ENCODE measurements around the gene ATG10. TPM values are rescaled to one million over a fixed set of nuclear protein-coding genes. Genes with fewer than 3 reads are reported as not detected.

The ATG10 gene
- total and polyA plus RNA-seq, 2 of the 8 experiments (the other 6 are each of a cell fraction or from before 2014, with no cell fraction given) = 3.7 to 8.8 TPM

GRCh38 chr5:82023644-82024043, 51.8 kb downstream of the ATG10 start:
- Histone ChIP-seq H3K79me1 (ENCODE audit: low read depth, low read length) (no peaks in the 10 kb centered on the region), H4K8ac (ENCODE audit: extremely low read depth, insufficient read depth, low read length) (no peak overlapping the region), H3K18ac (ENCODE audit: extremely low read depth, low read length) (no peak overlapping the region), H3K27ac (ENCODE audit: low read depth, low read length) (no peak overlapping the region), H3K56ac (replicated peaks; ENCODE audit: insufficient read length, low read depth, low read length) (no peak overlapping the region), H3K23ac (ENCODE audit: insufficient read length) (no peak overlapping the region), H2BK20ac (ENCODE audit: low read length) (no peak overlapping the region), H4K91ac (replicated peaks; ENCODE audit: insufficient read length, low read length) (no peak overlapping the region), H3K9me3 (ENCODE audit: insufficient read depth in 2 of 2, low read depth in 1 of 2, low read length in 1 of 2) (no peaks in the 10 kb centered on the region), H3K27me3 (replicated peaks in 1 of 4; ENCODE audit: control insufficient read depth in 3 of 4, extremely low read depth in 1 of 4, insufficient read depth in 3 of 4, low read length in 3 of 4) (peaks cover 0 to 1% (median 0%) of the 10 kb centered on the region in 4 experiments; a peak in 1 of 7 replicates), H2BK15ac (ENCODE audit: low read length) (no peak overlapping the region), H3K23me2 (ENCODE audit: low read depth, low read length) (no peaks in the 10 kb centered on the region), H4K5ac (ENCODE audit: insufficient read length, low read depth, low read length) (no peak overlapping the region), H3K79me2 (ENCODE audit: control insufficient read depth in 1 of 2, insufficient read depth in 2 of 2, low read length in 2 of 2) (no peaks in the 10 kb centered on the region), H2AK5ac (ENCODE audit: low read depth, low read length) (no peak overlapping the region), H3K4me3 (ENCODE audit: extremely low read depth in 1 of 4, insufficient read depth in 2 of 4, low read depth in 3 of 4, low read length in 4 of 4) (peak overlapping the region in 1 of 4 experiments; percentile 20; a peak in 1 of 8 replicates), H3K9ac (replicated peaks in 1 of 4; ENCODE audit: extremely low read depth in 1 of 4, low read depth in 3 of 4, low read length in 3 of 4) (no peak overlapping the region), H2AFZ (ENCODE audit: low read length) (no peak overlapping the region), H3K14ac (ENCODE audit: insufficient read length) (no peak overlapping the region), H3K36me3 (ENCODE audit: control insufficient read depth in 2 of 4, insufficient read depth in 4 of 4, low read length in 3 of 4) (no peaks in the 10 kb centered on the region), H2BK12ac (ENCODE audit: low read depth, low read length) (no peak overlapping the region), H3K4ac (replicated peaks; ENCODE audit: insufficient read length, low read depth, low read length) (no peak overlapping the region), H3K4me2 (ENCODE audit: insufficient read depth in 1 of 2, low read depth in 2 of 2, low read length in 2 of 2) (peak overlapping the region; percentile 8 to 25; a peak in 2 of 4 replicates), H2BK5ac (ENCODE audit: low read depth, low read length) (no peak overlapping the region), H3K4me1 (replicated peaks in 1 of 4; ENCODE audit: control insufficient read depth in 3 of 4, insufficient read depth in 4 of 4, low read length in 3 of 4) (peaks cover 0 to 11% (median 5%) of the 10 kb centered on the region in 4 experiments; a peak in 3 of 7 replicates), H4K20me1 (replicated peaks in 1 of 2; ENCODE audit: control insufficient read depth in 1 of 2, insufficient read depth in 2 of 2, low read length in 2 of 2) (no peaks in the 10 kb centered on the region), H2BK120ac (replicated peaks; ENCODE audit: low read depth, low read length) (no peak overlapping the region)
- ChIA-PET POLR2A (ENCODE audit: partially characterized antibody) (no interaction called here), CTCF (ENCODE audit: partially characterized antibody) (interaction anchor here (1.1 to 1.5 kb wide), 2 partner anchors 83 to 138 kb away, joined by 3 to 4 read pairs; no protein-coding TSS in a partner anchor)
- DNase-seq (ENCODE audit: low read depth in 1 of 2, low spot score in 2 of 2) = no peak
- TF ChIP-seq BCL11A (IDR thresholded peaks at IDR 0.05; ENCODE audit: low read depth in 2 of 2, low read length in 2 of 2) (no peak), TEAD4 (IDR thresholded peaks at IDR 0.05; ENCODE audit: low read depth, low read length) (no peak), CEBPB (IDR thresholded peaks at IDR 0.05; ENCODE audit: low read depth, low read length) (peak; percentile 80), NANOG (IDR thresholded peaks at IDR 0.05; ENCODE audit: insufficient read depth, low read depth, low read length, poor library complexity, severe bottlenecking) (no peak), KDM5A (IDR thresholded peaks at IDR 0.05; ENCODE audit: low read length) (no peak), TAF1 (IDR thresholded peaks at IDR 0.05; ENCODE audit: low read depth, low read length) (no peak), CREB1 (IDR thresholded peaks at IDR 0.05) (no peak), KDM1A (IDR thresholded peaks at IDR 0.05; ENCODE audit: borderline replicate concordance, low read length) (no peak)
- FAIRE-seq = no peak
- WGBS, 2 experiments (ENCODE audit: extremely low coverage in 1 of 2, insufficient coverage in 1 of 2, insufficient read length in 1 of 2, insufficient replicate concordance in 2 of 2, low coverage in 1 of 2, low lambda C conversion rate in 2 of 2, missing lambda C conversion rate in 1 of 2) = 71% methylated on average over 3 of the region's 3 CpGs; no CpG with 5 or more reads in 1 of the 2 experiments

Data from H1 (cell line).